ENCODE measurements around the gene GPC3.

GPC3 gene

GRCh38 chrX:133495464-133496391 lies 489.7 kb downstream of the GPC3 start:
- no peak overlapping the region for H3K4me3 ChIP-seq (replicated peaks; ENCODE audit: low read depth, low read length)
- TF ChIP-seq CTCF (IDR thresholded peaks at IDR 0.05; ENCODE audit: low read depth, low read length, missing control alignments), result no peak
- no peak for DNase-seq (ENCODE audit: extremely low read depth, low read depth)

- no peak for TF ChIP-seq CTCF (IDR thresholded peaks at IDR 0.05; ENCODE audit: low read depth, low read length, missing control alignments)
- no peak for DNase-seq (ENCODE audit: extremely low read depth, low read depth)
- no peak overlapping the region for H3K4me3 ChIP-seq (replicated peaks; ENCODE audit: low read depth, low read length)
Observed at GRCh38 chrX:133493366-133493765, 492.0 kb downstream of the GPC3 start.

GRCh38 chrX:133490955-133491354 lies 494.4 kb downstream of the GPC3 start:
- H3K4me3 ChIP-seq (replicated peaks; ENCODE audit: low read depth, low read length), result no peak overlapping the region
- no peak for TF ChIP-seq CTCF (IDR thresholded peaks at IDR 0.05; ENCODE audit: low read depth, low read length, missing control alignments)
- DNase-seq (ENCODE audit: extremely low read depth, low read depth), result no peak

All from HFF-Myc (cell line).